DOHH2 (cell line): ENCODE measurements around the gene GRIA2.

Source experiments
- H3F3A ChIP-seq: fragments of 200-600 bp; sonication (generic), shearing (Covaris generic); 2 replicates; pipeline ENCODE4 v1.6.0; 2016; ENCODE audit warnings: antibody characterized with exemption, mild to moderate bottlenecking; ENCODE audit not compliant: control insufficient read depth, insufficient read depth
- H3K27ac ChIP-seq: fragments of 200-600 bp; sonication (generic); 2 replicates; pipeline ENCODE4 v1.5.1; 2014; ENCODE audit warnings: low read depth, mild to moderate bottlenecking, low read length, moderate library complexity
- H3K27me3 ChIP-seq: fragments of 200-600 bp; sonication (generic); 2 replicates; pipeline ENCODE4 v1.6.1; 2014; ENCODE audit warnings: mild to moderate bottlenecking, low read length, mixed read lengths; ENCODE audit not compliant: control insufficient read depth
- H3K36me3 ChIP-seq: fragments of 200-600 bp; sonication (generic); 2 replicates; pipeline ENCODE4 v1.6.1; 2014; ENCODE audit warnings: mild to moderate bottlenecking, low read length, moderate library complexity, mixed read lengths; ENCODE audit not compliant: control insufficient read depth
- H3K4me1 ChIP-seq: fragments of 200-600 bp; sonication (generic); 2 replicates; pipeline ENCODE4 v1.6.1; 2014; ENCODE audit warnings: mild to moderate bottlenecking, low read length, mixed read lengths; ENCODE audit not compliant: control insufficient read depth
- H3K4me2 ChIP-seq: fragments of 200-600 bp; sonication (generic); 2 replicates; pipeline ENCODE4 v1.6.0; 2014; ENCODE audit warnings: mild to moderate bottlenecking, low read length, moderate library complexity
- H3K4me3 ChIP-seq: fragments of 200-600 bp; sonication (generic); 2 replicates; pipeline ENCODE4 v1.5.1; 2014; ENCODE audit warnings: mild to moderate bottlenecking, low read length, mixed read lengths
- H3K79me2 ChIP-seq: fragments of 200-600 bp; sonication (generic); 2 replicates; pipeline ENCODE4 v1.6.1; 2014; ENCODE audit warnings: mild to moderate bottlenecking, low read length, mixed read lengths; ENCODE audit not compliant: control insufficient read depth
- H3K9me2 ChIP-seq: fragments of 200-600 bp; sonication (generic); replicated peaks from 2 replicates; pipeline ENCODE4 v1.6.1; 2014; ENCODE audit warnings: mild to moderate bottlenecking, low read length, mixed read lengths; ENCODE audit not compliant: control insufficient read depth
- H3K9me3 ChIP-seq: fragments of 200-600 bp; sonication (generic); 2 replicates; pipeline ENCODE4 v1.6.1; 2014; ENCODE audit warnings: antibody characterized with exemption, low read length, mixed read lengths; ENCODE audit not compliant: control insufficient read depth, insufficient read depth
- H4K20me1 ChIP-seq: fragments of 200-600 bp; sonication (generic); 2 replicates; pipeline ENCODE4 v1.6.0; 2014; ENCODE audit warnings: low read depth, mild to moderate bottlenecking, antibody characterized with exemption, low read length, moderate library complexity; ENCODE audit not compliant: control insufficient read depth, insufficient read depth
- EZH2phosphoT487 ChIP-seq: fragments of 200-600 bp; sonication (generic); IDR thresholded peaks from 2 replicates; pipeline ENCODE4 v1.6.1; 2017; ENCODE audit warnings: borderline replicate concordance, mild to moderate bottlenecking, antibody characterized with exemption, low read length, moderate library complexity, mixed read lengths
- TF ChIP-seq, protein P1 (sequence below): fragments of 200-600 bp; sonication (generic); IDR thresholded peaks from one replicate; pipeline ENCODE4 v1.5.1; 2014; ENCODE audit warnings: antibody characterized with exemption, mild to moderate bottlenecking, low read depth, low read length; ENCODE audit not compliant: poor library complexity, severe bottlenecking

GRIA2 gene

DNA sequence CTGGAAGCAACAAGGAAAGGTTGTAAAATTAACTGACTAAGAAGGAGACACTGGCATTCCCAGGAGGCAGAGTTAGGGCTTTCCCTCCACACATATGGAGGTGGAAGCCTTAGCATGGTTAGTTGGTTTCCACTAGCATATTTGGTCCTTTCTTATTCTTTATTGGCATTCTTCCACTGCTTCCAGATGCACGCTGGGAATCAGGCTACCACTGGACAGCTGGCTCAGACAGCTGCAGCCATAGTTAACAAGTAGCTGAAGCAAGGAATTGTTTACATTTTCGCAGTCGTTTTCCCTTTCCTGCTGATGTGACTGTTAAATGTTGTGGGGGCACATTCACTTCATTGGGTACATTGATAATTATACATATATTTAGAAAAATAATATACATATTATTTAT is 169.2 kb downstream of the GRIA2 start:
- H3K27ac ChIP-seq, result no peak overlapping the region
- no peaks in the 10 kb centered on the region for H3F3A ChIP-seq
- no peaks in the 10 kb centered on the region for H3K9me3 ChIP-seq
- H3K4me1 ChIP-seq, result no peaks in the 10 kb centered on the region
- H3K27me3 ChIP-seq, result no peaks in the 10 kb centered on the region
- TF ChIP-seq, protein P1, sequence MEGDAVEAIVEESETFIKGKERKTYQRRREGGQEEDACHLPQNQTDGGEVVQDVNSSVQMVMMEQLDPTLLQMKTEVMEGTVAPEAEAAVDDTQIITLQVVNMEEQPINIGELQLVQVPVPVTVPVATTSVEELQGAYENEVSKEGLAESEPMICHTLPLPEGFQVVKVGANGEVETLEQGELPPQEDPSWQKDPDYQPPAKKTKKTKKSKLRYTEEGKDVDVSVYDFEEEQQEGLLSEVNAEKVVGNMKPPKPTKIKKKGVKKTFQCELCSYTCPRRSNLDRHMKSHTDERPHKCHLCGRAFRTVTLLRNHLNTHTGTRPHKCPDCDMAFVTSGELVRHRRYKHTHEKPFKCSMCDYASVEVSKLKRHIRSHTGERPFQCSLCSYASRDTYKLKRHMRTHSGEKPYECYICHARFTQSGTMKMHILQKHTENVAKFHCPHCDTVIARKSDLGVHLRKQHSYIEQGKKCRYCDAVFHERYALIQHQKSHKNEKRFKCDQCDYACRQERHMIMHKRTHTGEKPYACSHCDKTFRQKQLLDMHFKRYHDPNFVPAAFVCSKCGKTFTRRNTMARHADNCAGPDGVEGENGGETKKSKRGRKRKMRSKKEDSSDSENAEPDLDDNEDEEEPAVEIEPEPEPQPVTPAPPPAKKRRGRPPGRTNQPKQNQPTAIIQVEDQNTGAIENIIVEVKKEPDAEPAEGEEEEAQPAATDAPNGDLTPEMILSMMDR, result no peak
- no peak for TF ChIP-seq EZH2phosphoT487
- no peaks in the 10 kb centered on the region for H4K20me1 ChIP-seq
- no peaks in the 10 kb centered on the region for H3K9me2 ChIP-seq
- H3K4me3 ChIP-seq, result no peak overlapping the region
- H3K36me3 ChIP-seq, result no peaks in the 10 kb centered on the region
- no peak overlapping the region for H3K4me2 ChIP-seq
- H3K79me2 ChIP-seq, result no peaks in the 10 kb centered on the region

- Histone ChIP-seq H3F3A (no peaks in the 10 kb centered on the region), H3K4me1 (no peaks in the 10 kb centered on the region), H3K4me2 (no peak overlapping the region), H3K27ac (no peak overlapping the region), H4K20me1 (no peaks in the 10 kb centered on the region), H3K4me3 (no peak overlapping the region), H3K9me3 (no peaks in the 10 kb centered on the region), H3K9me2 (no peaks in the 10 kb centered on the region), H3K27me3 (no peaks in the 10 kb centered on the region), H3K79me2 (no peaks in the 10 kb centered on the region), H3K36me3 (no peaks in the 10 kb centered on the region)
- TF ChIP-seq, protein P1, result no peak
- TF ChIP-seq EZH2phosphoT487, result no peak
Measured at GRCh38 chr4:157405070-157405469, 184.5 kb downstream of the GRIA2 start.
